Stimulated activated CD4-positive, alpha-beta T cell treated with anti-CD3 and anti-CD28 coated beads, TNF-alpha, amount 100 ng/mL, for 48 hours (primary cell): ENCODE data around the gene NAA40.
A peak's percentile ranks its signal among the peaks of the same experiment; 100 is the strongest.

ENCODE experiments used
- DNase-seq, 3 donors: peaks; one replicate each; pipeline ENCODE4 v3.0.0-alpha.2; 2020; ENCODE audit warnings: low read depth in 3 of 3

The NAA40 gene

GRCh38 chr11:63913866-63914830, 24.7 kb upstream of the NAA40 start:
- no peak for DNase-seq

GRCh38 chr11:63914896-63915691, 23.7 kb upstream of the NAA40 start:
- no peak for DNase-seq

GRCh38 chr11:63915961-63916836, 22.6 kb upstream of the NAA40 start:
- peak in 1 of 3 donors; percentile 40 for DNase-seq

GRCh38 chr11:63916837-63917691, 21.7 kb upstream of the NAA40 start, which contains the start of gene RCOR2:
TSS of gene RCOR2 (minus strand) at chr11:63917164. CDS start at chr11:63916456, 708 bp downstream.
- peak; percentile 27 to 51 (median 46) for DNase-seq

GRCh38 chr11:63917692-63918506, 20.9 kb upstream of the NAA40 start:
- peak in 1 of 3 donors; percentile 27 for DNase-seq

GRCh38 chr11:63918507-63919191, 20.2 kb upstream of the NAA40 start:
- DNase-seq: no peak

GRCh38 chr11:63919267-63920125, 19.3 kb upstream of the NAA40 start:
- no peak for DNase-seq

GRCh38 chr11:63920126-63920938, 18.5 kb upstream of the NAA40 start:
- no peak for DNase-seq

GRCh38 chr11:63920939-63921417, 17.8 kb upstream of the NAA40 start:
- no peak for DNase-seq

GRCh38 chr11:63922673-63923192, 16.1 kb upstream of the NAA40 start:
- no peak for DNase-seq

GRCh38 chr11:63923319-63923718, 15.5 kb upstream of the NAA40 start:
- DNase-seq: no peak

GRCh38 chr11:63929616-63930015, 9.2 kb upstream of the NAA40 start:
- no peak for DNase-seq

GRCh38 chr11:63931045-63931444, 7.8 kb upstream of the NAA40 start:
- DNase-seq: no peak

- no peak for DNase-seq
These were observed 6.9 kb upstream of the NAA40 start for GRCh38 chr11:63931876-63932275.

GRCh38 chr11:63933459-63933858, 5.3 kb upstream of the NAA40 start:
- no peak for DNase-seq

GRCh38 chr11:63937713-63938478, 906 bp upstream of the NAA40 start:
- DNase-seq: no peak
